CD4-positive, alpha-beta memory T cell (primary cell): ENCODE results near the gene ZNF236. TPM values are rescaled to one million over a fixed set of nuclear protein-coding genes. Genes with fewer than 3 reads are reported as not detected.
A peak's percentile ranks its signal among the peaks of the same experiment; 100 is the strongest.

ENCODE experiments used
- CTCF ChIA-PET: fragments of 350-600 bp; sonication (Branson Sonifier 250); formaldehyde crosslinking; loops from one replicate; lab custom pipeline; 2021; ENCODE audit warnings: inconsistent platforms; ENCODE audit not compliant: partially characterized antibody; lab: Charles Lee
- POLR2A ChIA-PET: fragments of 350-600 bp; sonication (Branson Sonifier 250); formaldehyde crosslinking; loops from one replicate; lab custom pipeline; 2021; ENCODE audit not compliant: partially characterized antibody; lab: Charles Lee
- DNase-seq, 5 donors: peaks; one replicate each; pipeline versions ENCODE4 v3.0.0 to v3.0.0-alpha.2; 2020 to 2022; ENCODE audit warnings: mixed read lengths in 1 of 5
- H3K27ac ChIP-seq: one replicate; pipeline ENCODE4 v1.7.0; 2013; ENCODE audit warnings: low read depth, low read length
- H3K27me3 ChIP-seq: 2 replicates; pipeline ENCODE4 v1.7.0; 2013; ENCODE audit warnings: mild to moderate bottlenecking, low read length, moderate library complexity; ENCODE audit not compliant: insufficient read depth
- H3K36me3 ChIP-seq: 2 replicates; pipeline ENCODE4 v1.7.0; 2013; ENCODE audit warnings: mild to moderate bottlenecking, low read length, moderate library complexity; ENCODE audit not compliant: insufficient read depth
- H3K4me1 ChIP-seq: 2 replicates; pipeline ENCODE4 v1.7.0; 2013; ENCODE audit warnings: mild to moderate bottlenecking, low read length, moderate library complexity; ENCODE audit not compliant: insufficient read depth
- H3K4me3 ChIP-seq, 2 donors: one replicate each; pipeline ENCODE4 v1.7.0; 2013; ENCODE audit warnings: low read length in 2 of 2, mild to moderate bottlenecking in 1 of 2
- H3K9me3 ChIP-seq, 2 donors: one replicate each; pipeline ENCODE4 v1.7.0; 2013; ENCODE audit warnings: low read length in 2 of 2, control low read depth in 1 of 2; ENCODE audit not compliant: control insufficient read depth in 1 of 2
- H3K27ac Mint-ChIP-seq, 7 donors: one replicate each; pipeline ENCODE4 v1.8.0; 2020 to 2021; ENCODE audit warnings: mixed read lengths in 7 of 7, mild to moderate bottlenecking in 6 of 7, inconsistent platforms in 3 of 7, moderate library complexity in 3 of 7
- H3K27me3 Mint-ChIP-seq, 2 donors: one replicate each; pipeline ENCODE4 v1.8.0; 2020 to 2021; ENCODE audit warnings: mixed read lengths in 2 of 2
- H3K36me3 Mint-ChIP-seq, 2 donors: one replicate each; pipeline ENCODE4 v1.8.0; 2020 to 2021; ENCODE audit warnings: mixed read lengths in 2 of 2, inconsistent platforms in 1 of 2, mild to moderate bottlenecking in 1 of 2
- H3K4me1 Mint-ChIP-seq, 4 donors: one replicate each; pipeline ENCODE4 v1.8.0; 2020 to 2021; ENCODE audit warnings: mixed read lengths in 4 of 4, mild to moderate bottlenecking in 1 of 4
- H3K4me3 Mint-ChIP-seq, 8 donors: one replicate each; pipeline ENCODE4 v1.8.0; 2020 to 2021; ENCODE audit warnings: mixed read lengths in 8 of 8, mild to moderate bottlenecking in 7 of 8, moderate library complexity in 6 of 8, inconsistent platforms in 3 of 8
- H3K9me3 Mint-ChIP-seq, 8 donors: one replicate each; pipeline ENCODE4 v1.8.0; 2020 to 2021; ENCODE audit warnings: mixed read lengths in 8 of 8, mild to moderate bottlenecking in 5 of 8, inconsistent platforms in 3 of 8, moderate library complexity in 1 of 8
- intact Hi-C: fragments of 100-400 bp; cut with micrococcal nuclease; formaldehyde crosslinking; loops from one replicate; pipeline ENCODE4 v1.15.1; 2023
- polyA plus RNA-seq, 2 donors: library from polyadenylated mRNA; unstranded; fragments of 300-500 nt; fragmentation: Illumina TruSeq; gene quantifications; one replicate each; pipeline ENCODE4 v1.2.3, GENCODE V29; 2021
- total RNA-seq, 2 experiments: library from RNA; stranded (reverse); gene quantifications; one replicate each; pipeline ENCODE4 v1.2.3, GENCODE V29; 2021

ZNF236 gene
- total and polyA plus RNA-seq, 4 experiments from 2014 or later = 2.0 to 29.1 (median 18.8) TPM

DNA sequence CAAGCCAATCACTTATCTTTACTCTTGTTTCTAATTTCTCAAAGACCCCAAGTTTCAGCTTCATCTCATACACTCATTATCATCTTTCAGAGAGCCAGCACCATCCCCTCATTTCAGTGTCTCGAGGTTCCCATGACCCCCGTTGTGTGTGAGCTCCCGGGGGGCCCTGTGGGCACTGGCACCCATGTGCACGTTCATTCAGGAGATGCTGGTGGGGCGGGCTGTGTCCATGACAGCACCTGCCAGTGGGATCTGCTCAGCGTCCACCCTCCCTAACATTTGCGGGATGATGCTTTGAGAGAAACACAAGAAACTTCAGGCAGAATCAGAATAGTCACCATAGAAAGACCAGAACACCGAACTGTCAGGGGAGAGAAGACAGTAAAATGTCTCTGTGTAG, 189.8 kb downstream of the ZNF236 start:
- ChIA-PET POLR2A (interaction anchor here (1.0 kb wide), 1 partner anchor 12 kb away, joined by 3 read pairs; no protein-coding TSS in a partner anchor), CTCF (interaction anchor here (1.0 to 4.3 kb wide), 6 partner anchors 12 to 200 kb away, joined by 3 to 26 read pairs (median 4); no protein-coding TSS in a partner anchor)
- Mint-ChIP-seq H3K36me3 (peaks cover 46 to 77% of the 10 kb centered on the region in 2 donors), H3K27ac (peak overlapping the region in 6 of 7 donors; percentile 7 to 74 (median 48)), H3K9me3 (no peaks in the 10 kb centered on the region), H3K27me3 (no peaks in the 10 kb centered on the region), H3K4me1 (peaks cover 19 to 55% (median 40%) of the 10 kb centered on the region in 4 donors), H3K4me3 (no peak overlapping the region)
- intact Hi-C loops = no loop called here
- DNase-seq = no peak
- Histone ChIP-seq H3K36me3 (peaks cover 31% of the 10 kb centered on the region), H3K9me3 (no peaks in the 10 kb centered on the region), H3K4me3 (no peak overlapping the region), H3K27me3 (no peaks in the 10 kb centered on the region), H3K4me1 (no peaks in the 10 kb centered on the region), H3K27ac (no peak overlapping the region)

DNA sequence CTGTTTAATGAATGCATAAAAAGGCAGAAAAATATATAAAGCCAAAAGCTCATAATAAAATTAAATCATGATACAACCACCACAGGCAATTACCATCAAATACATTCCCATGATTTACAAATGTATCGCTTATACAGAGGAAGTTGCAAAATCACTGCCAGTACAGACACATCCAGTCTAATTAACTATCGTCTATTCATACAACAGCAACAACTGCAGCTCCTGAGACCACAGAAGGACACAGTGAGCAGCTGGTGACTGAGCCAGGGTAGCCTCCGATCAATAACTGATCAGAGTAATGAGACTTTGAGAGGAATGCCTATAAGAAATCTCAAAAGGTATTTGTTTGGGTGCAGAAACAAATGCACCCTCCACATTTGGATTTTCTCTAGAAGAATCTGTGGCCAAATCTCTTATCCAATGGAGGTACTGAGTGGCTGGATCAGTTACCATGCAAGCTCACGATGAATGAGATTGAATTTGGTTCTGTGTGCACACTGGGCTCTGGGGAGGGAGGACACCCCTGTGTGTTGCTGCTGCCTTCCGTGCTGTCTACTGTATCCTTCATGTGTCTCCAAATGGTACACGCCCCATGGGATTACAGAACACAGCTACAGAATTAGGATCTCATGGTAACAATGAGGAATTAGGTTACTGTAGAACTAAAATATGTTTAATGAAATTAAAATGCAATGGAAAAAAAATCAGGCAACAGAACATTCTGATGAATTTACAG, 190.6 kb downstream of the ZNF236 start:
- peak overlapping the region in 4 of 7 donors; percentile 17 to 72 (median 52) for H3K27ac Mint-ChIP-seq
- Histone ChIP-seq H3K4me3 (no peak overlapping the region), H3K36me3 (peaks cover 39% of the 10 kb centered on the region), H3K27ac (no peak overlapping the region), H3K4me1 (no peaks in the 10 kb centered on the region), H3K27me3 (no peaks in the 10 kb centered on the region), H3K9me3 (no peaks in the 10 kb centered on the region)
- no peak for DNase-seq
- no peak overlapping the region for H3K4me3 Mint-ChIP-seq
- peaks cover 52 to 80% of the 10 kb centered on the region in 2 donors for H3K36me3 Mint-ChIP-seq
- no peaks in the 10 kb centered on the region for H3K9me3 Mint-ChIP-seq
- H3K27me3 Mint-ChIP-seq = no peaks in the 10 kb centered on the region
- ChIA-PET CTCF (interaction anchor here (1.0 to 4.3 kb wide), 8 partner anchors 9 to 210 kb away, joined by 3 to 26 read pairs (median 4); no protein-coding TSS in a partner anchor), POLR2A (interaction anchor here (1.0 to 1.4 kb wide), 2 partner anchors 13 to 41 kb away, joined by 3 read pairs; no protein-coding TSS in a partner anchor)
- intact Hi-C loops = no loop called here
- H3K4me1 Mint-ChIP-seq = peaks cover 19 to 54% (median 38%) of the 10 kb centered on the region in 4 donors

DNA sequence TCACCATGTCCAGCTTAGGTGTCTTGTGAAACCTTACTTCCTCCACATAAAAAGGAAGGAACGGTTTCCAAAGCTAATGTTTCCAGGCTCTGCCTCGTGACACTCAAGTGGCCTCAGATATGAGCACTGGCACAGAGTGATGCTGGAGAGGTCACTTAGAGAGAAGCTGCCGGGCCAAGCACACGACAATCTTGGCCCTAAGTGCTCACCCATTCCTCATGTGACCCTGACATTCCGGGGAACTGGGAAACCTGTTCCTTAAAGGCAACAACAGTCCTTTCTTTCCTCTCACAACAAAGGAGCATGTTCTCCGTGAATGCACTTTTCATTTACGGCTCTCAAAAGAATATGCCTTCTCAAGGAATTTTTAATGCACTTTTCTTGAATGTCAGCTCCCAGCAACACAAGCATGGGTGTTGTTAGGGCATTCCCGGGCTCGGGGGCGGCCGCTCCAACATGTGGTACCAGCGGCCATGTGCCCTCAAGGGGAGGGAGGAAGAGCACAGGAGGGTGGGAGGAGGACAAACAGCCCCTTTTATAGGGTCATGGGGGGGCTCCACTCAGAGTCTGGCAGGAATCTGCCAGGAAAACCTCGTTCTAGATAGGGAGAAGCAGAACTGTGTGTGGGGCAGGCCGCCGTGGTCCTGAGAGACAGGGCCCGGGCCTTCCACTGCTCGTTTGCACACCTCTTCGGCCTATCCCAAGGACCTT, 191.6 kb downstream of the ZNF236 start:
- no peak for DNase-seq
- peak overlapping the region in 2 of 7 donors; percentile 6 to 57 for H3K27ac Mint-ChIP-seq
- POLR2A ChIA-PET = interaction anchor here (1.4 kb wide), 1 partner anchor 40 kb away, joined by 3 read pairs; no protein-coding TSS in a partner anchor
- H3K4me1 Mint-ChIP-seq = peaks cover 25 to 61% (median 45%) of the 10 kb centered on the region in 4 donors
- no peaks in the 10 kb centered on the region for H3K4me1 ChIP-seq
- H3K4me3 ChIP-seq = no peak overlapping the region
- no peaks in the 10 kb centered on the region for H3K27me3 ChIP-seq
- intact Hi-C loops = no loop called here
- H3K36me3 ChIP-seq = peaks cover 39% of the 10 kb centered on the region
- H3K9me3 Mint-ChIP-seq = peaks cover 0 to 1% (median 0%) of the 10 kb centered on the region in 8 donors
- CTCF ChIA-PET = interaction anchor here (1.4 to 4.3 kb wide), 4 partner anchors 10 to 211 kb away, joined by 4 to 26 read pairs (median 4); no protein-coding TSS in a partner anchor
- no peak overlapping the region for H3K4me3 Mint-ChIP-seq
- no peaks in the 10 kb centered on the region for H3K9me3 ChIP-seq
- H3K27me3 Mint-ChIP-seq = no peaks in the 10 kb centered on the region
- no peak overlapping the region for H3K27ac ChIP-seq
- H3K36me3 Mint-ChIP-seq = peaks cover 62 to 76% of the 10 kb centered on the region in 2 donors

DNA sequence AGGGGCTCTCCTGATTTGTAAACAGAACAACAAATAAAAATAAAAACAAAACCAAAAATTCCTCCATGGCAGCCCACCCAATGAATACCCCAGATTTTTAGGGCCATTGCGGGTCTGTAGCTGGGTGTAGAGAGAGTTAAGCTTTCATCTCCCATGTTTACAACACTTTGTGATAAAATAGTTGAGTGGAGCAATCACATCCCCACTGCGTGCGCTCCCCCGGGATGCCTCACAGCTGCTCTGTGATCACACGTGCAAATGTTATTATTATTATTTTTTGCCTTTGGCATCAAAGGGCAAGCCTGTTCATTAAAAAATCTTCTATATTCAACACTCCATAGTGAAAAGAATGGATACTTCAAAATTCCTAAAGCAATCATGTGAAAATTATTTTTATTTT, 192.2 kb downstream of the ZNF236 start:
- no peaks in the 10 kb centered on the region for H3K27me3 ChIP-seq
- no peaks in the 10 kb centered on the region for H3K9me3 ChIP-seq
- peaks cover 39% of the 10 kb centered on the region for H3K36me3 ChIP-seq
- Mint-ChIP-seq H3K36me3 (peaks cover 68 to 77% of the 10 kb centered on the region in 2 donors), H3K9me3 (peaks cover 0 to 1% (median 0%) of the 10 kb centered on the region in 8 donors), H3K4me3 (no peak overlapping the region), H3K4me1 (peaks cover 30 to 66% (median 49%) of the 10 kb centered on the region in 4 donors), H3K27me3 (no peaks in the 10 kb centered on the region), H3K27ac (peak overlapping the region in 1 of 7 donors; percentile 57)
- H3K27ac ChIP-seq = no peak overlapping the region
- H3K4me1 ChIP-seq = no peaks in the 10 kb centered on the region
- CTCF ChIA-PET = interaction anchor here (1.4 to 4.3 kb wide), 3 partner anchors 14 to 41 kb away, joined by 4 to 26 read pairs (median 4); no protein-coding TSS in a partner anchor
- POLR2A ChIA-PET = interaction anchor here (1.4 kb wide), 1 partner anchor 40 kb away, joined by 3 read pairs; no protein-coding TSS in a partner anchor
- no peak overlapping the region for H3K4me3 ChIP-seq
- no peak for DNase-seq
- intact Hi-C loops = no loop called here

DNA sequence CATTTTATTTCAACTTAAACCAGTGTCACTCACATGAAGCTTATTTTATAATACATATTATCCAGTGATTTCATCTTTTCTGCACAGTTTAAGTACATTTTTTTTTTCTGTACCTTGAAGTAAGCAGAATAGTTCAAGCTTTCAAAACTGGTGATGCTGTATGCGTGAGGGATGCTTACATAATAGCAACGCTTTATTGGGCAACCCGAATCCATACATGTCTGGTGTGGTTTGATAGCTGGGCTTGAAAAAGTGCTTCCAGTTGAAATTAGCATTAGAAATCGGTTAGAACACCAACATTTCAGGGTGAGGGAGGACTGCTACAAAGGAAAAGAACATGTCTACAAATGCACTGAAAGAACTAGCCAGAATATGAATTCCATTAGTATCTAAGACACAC, 192.8 kb downstream of the ZNF236 start:
- Histone ChIP-seq H3K4me1 (no peaks in the 10 kb centered on the region), H3K27ac (no peak overlapping the region), H3K27me3 (no peaks in the 10 kb centered on the region), H3K9me3 (no peaks in the 10 kb centered on the region), H3K4me3 (no peak overlapping the region), H3K36me3 (peaks cover 40% of the 10 kb centered on the region)
- DNase-seq = no peak
- ChIA-PET CTCF (interaction anchor here (1.4 to 1.6 kb wide), 2 partner anchors 32 to 40 kb away, joined by 4 read pairs; no protein-coding TSS in a partner anchor), POLR2A (no interaction called here)
- H3K27me3 Mint-ChIP-seq = no peaks in the 10 kb centered on the region
- intact Hi-C loops = no loop called here
- peak overlapping the region in 3 of 7 donors; percentile 35 to 68 (median 48) for H3K27ac Mint-ChIP-seq
- H3K4me1 Mint-ChIP-seq = peaks cover 31 to 66% (median 48%) of the 10 kb centered on the region in 4 donors
- no peak overlapping the region for H3K4me3 Mint-ChIP-seq
- peaks cover 65 to 78% of the 10 kb centered on the region in 2 donors for H3K36me3 Mint-ChIP-seq
- peaks cover 0 to 1% (median 0%) of the 10 kb centered on the region in 8 donors for H3K9me3 Mint-ChIP-seq

DNA sequence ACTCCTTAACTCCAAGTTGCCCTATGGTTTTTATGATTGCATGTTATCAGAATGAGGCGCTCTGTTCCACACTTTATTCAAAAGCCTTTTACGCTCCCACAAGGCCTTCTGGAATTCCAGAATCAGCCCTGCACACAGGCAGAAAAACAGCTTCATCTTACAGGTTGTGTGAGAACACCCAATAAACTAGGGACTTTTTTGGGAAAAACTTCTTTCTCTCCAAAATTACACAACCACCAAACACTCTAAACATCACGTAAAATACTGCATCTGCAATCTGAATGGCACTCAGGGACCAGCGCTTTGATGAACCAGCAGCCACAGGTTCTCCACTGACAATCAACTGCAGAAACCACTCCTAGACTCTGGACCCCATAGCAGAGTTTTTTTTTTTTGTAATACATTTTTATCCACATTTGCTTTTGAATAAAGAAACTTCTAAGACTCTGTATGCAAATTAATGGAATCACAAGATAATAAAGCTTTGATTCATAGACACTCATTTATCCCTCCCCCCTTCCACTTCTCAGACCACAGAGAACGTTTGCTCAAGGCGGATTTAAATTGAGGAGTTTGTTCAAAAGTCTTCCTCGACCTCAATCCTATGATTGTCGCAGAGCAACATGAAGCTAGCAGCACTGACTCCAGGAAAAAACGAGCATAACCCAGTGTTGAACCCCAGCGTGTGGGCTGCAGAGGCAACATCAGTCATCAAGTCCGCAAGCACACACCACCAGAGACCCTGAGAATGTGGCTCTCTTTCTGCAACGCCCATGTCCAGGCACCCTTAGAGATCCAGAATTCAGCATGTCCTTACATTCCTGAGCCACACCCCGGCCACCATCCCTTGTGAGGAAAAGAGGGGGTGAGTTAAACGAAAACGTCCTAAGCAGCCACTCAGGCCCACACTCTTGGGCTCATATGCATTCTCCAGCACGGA, 193.7 kb downstream of the ZNF236 start:
- Histone ChIP-seq H3K9me3 (no peaks in the 10 kb centered on the region), H3K36me3 (peaks cover 41% of the 10 kb centered on the region), H3K27ac (no peak overlapping the region), H3K4me3 (no peak overlapping the region), H3K4me1 (no peaks in the 10 kb centered on the region), H3K27me3 (no peaks in the 10 kb centered on the region)
- Mint-ChIP-seq H3K27me3 (no peaks in the 10 kb centered on the region), H3K9me3 (peaks cover 0 to 1% (median 0%) of the 10 kb centered on the region in 8 donors), H3K36me3 (peaks cover 57 to 73% of the 10 kb centered on the region in 2 donors), H3K4me1 (peaks cover 28 to 57% (median 43%) of the 10 kb centered on the region in 4 donors), H3K27ac (peak overlapping the region in 4 of 7 donors; percentile 24 to 35 (median 30)), H3K4me3 (no peak overlapping the region)
- intact Hi-C loops = no loop called here
- DNase-seq = no peak
- ChIA-PET POLR2A (no interaction called here), CTCF (interaction anchor here (1.3 to 1.4 kb wide), 2 partner anchors 32 to 39 kb away, joined by 3 to 4 read pairs; no protein-coding TSS in a partner anchor)
